HUES6 (cell line): ENCODE measurements around the gene LCA5.

Source experiments
- H3K27ac ChIP-seq: 2 replicates; pipeline ENCODE4 v1.7.0; 2013; ENCODE audit warnings: low read depth, mild to moderate bottlenecking, low read length, inconsistent platforms
- H3K27me3 ChIP-seq: 2 replicates; pipeline ENCODE4 v1.6.1; 2013; ENCODE audit warnings: low read length; ENCODE audit not compliant: control insufficient read depth, insufficient read depth
- H3K36me3 ChIP-seq: 2 replicates; pipeline ENCODE4 v1.6.1; 2013; ENCODE audit warnings: low read length; ENCODE audit not compliant: control insufficient read depth, insufficient read depth
- H3K4me1 ChIP-seq: 2 replicates; pipeline ENCODE4 v1.6.1; 2013; ENCODE audit warnings: low read length; ENCODE audit not compliant: control insufficient read depth, insufficient read depth
- H3K4me3 ChIP-seq: 2 replicates; pipeline ENCODE4 v1.5.1; 2013; ENCODE audit warnings: low read depth, low read length
- H3K9ac ChIP-seq: one replicate; pipeline ENCODE4 v1.6.1; 2013; ENCODE audit warnings: mild to moderate bottlenecking, low read length
- H3K9me3 ChIP-seq: 2 replicates; pipeline ENCODE4 v1.6.1; 2013; ENCODE audit warnings: low read depth, low read length; ENCODE audit not compliant: control insufficient read depth, insufficient read depth

Gene LCA5

DNA sequence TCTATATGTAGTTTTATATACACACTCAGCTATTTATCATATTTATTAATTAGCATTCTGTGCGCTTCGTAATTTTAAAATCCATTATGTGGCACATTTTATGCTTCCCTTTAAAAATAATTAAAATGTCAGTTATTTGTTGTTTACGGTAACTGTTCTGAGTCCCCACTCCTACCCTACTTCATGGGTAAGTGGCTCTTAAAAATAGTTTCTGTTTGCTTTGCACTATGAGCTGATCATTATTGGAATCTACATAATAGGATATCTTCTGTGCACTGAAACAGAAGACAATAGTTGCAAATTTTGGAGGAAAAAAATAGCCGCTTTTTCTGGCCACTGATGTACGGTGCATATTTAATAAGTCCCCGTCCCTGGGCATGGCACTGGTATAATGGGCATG is 25.2 kb downstream of the LCA5 start:
- no peaks in the 10 kb centered on the region for H3K4me1 ChIP-seq
- no peaks in the 10 kb centered on the region for H3K9me3 ChIP-seq
- no peak overlapping the region for H3K4me3 ChIP-seq
- H3K27me3 ChIP-seq = no peaks in the 10 kb centered on the region
- no peak overlapping the region for H3K27ac ChIP-seq
- H3K36me3 ChIP-seq = no peaks in the 10 kb centered on the region
- H3K9ac ChIP-seq = no peak overlapping the region

DNA sequence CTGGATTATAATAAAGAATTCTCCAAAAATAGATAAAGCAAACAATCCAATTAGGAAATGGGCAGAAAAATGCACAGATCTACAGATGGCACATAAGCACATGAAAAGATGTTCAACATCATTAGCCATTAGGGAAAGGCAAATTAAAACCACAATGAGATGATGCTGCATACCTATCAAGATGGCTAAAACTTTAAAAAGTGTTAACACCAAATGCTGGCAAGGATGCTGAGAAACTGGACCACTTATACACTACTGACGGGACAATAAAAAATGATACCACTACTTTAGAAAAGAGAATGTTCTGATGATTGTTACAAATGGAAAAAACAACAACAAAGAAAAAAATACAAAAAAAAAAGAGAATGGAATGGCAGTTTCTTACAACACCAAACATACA is 26.5 kb downstream of the LCA5 start:
- H3K9me3 ChIP-seq = no peaks in the 10 kb centered on the region
- H3K36me3 ChIP-seq = no peaks in the 10 kb centered on the region
- H3K4me3 ChIP-seq = no peak overlapping the region

DNA sequence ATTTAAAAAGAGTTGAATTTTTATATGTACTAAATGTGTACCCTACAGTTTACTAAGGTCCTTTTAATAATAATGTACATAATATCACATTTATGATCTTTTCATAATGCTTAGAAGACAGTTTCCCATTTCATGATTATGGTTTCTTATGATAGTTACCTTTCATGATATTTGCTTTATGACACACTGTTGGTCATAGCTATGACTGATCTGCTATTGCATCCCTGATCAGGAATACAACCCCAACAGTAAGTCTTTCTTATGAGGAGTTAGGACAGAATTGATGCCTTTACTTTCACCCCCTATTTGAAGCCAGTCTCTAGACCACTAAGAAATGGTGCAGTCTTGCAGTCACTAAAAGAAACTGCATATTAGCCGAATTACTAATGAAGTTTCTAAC is 31.0 kb downstream of the LCA5 start:
- Histone ChIP-seq H3K4me3 (no peak overlapping the region), H3K36me3 (no peaks in the 10 kb centered on the region), H3K4me1 (no peaks in the 10 kb centered on the region), H3K9ac (no peak overlapping the region), H3K27me3 (no peaks in the 10 kb centered on the region), H3K27ac (no peak overlapping the region), H3K9me3 (no peaks in the 10 kb centered on the region)

More for the DNA sequence above, 26.5 kb downstream of the LCA5 start:
- Histone ChIP-seq H3K4me1 (no peaks in the 10 kb centered on the region), H3K27me3 (no peaks in the 10 kb centered on the region), H3K27ac (no peak overlapping the region), H3K9ac (no peak overlapping the region)

DNA sequence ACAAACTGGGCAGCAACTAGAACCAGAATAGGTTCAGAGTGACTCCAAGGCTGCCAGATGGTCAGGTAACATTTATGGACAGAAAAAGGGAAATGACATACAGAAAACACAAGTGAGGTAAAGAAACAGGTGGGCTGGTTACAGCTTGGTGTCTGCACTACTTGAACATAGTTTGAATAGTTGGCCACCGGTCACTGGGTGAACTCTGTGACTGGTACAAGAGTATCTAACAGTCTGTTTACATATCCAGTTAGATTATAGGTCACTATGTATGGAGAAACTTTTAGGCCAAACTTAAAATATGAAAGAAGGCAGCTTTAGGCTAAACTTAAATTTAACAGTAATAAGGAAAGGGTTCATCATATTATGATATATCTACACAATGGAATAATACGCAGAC is 32.9 kb downstream of the LCA5 start:
- Histone ChIP-seq H3K36me3 (no peaks in the 10 kb centered on the region), H3K27me3 (no peaks in the 10 kb centered on the region), H3K4me3 (no peak overlapping the region), H3K4me1 (no peaks in the 10 kb centered on the region), H3K9ac (no peak overlapping the region), H3K9me3 (no peaks in the 10 kb centered on the region), H3K27ac (no peak overlapping the region)

DNA sequence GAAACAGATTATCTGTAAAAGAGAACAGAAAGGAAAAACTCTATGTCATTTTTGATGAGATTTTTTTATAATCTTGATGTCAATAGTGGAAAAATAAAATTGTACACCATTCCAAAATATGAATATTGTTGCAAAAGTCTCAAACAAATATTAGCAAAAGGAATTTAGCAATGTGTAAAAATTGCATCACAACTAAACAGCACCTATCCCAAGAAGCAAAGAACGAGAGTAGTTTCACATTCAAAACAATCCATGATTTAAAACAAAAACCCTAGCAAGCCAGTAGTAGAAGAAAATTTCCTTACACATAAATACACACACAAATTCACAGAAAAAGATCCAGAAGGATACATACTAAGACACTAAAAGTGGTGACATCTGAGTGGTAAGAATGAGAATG is 38.4 kb downstream of the LCA5 start:
- H3K36me3 ChIP-seq = no peaks in the 10 kb centered on the region
- no peak overlapping the region for H3K4me3 ChIP-seq
- H3K9ac ChIP-seq = no peak overlapping the region
- peaks cover 8% of the 10 kb centered on the region for H3K4me1 ChIP-seq
- no peak overlapping the region for H3K27ac ChIP-seq
- no peaks in the 10 kb centered on the region for H3K27me3 ChIP-seq
- no peaks in the 10 kb centered on the region for H3K9me3 ChIP-seq

DNA sequence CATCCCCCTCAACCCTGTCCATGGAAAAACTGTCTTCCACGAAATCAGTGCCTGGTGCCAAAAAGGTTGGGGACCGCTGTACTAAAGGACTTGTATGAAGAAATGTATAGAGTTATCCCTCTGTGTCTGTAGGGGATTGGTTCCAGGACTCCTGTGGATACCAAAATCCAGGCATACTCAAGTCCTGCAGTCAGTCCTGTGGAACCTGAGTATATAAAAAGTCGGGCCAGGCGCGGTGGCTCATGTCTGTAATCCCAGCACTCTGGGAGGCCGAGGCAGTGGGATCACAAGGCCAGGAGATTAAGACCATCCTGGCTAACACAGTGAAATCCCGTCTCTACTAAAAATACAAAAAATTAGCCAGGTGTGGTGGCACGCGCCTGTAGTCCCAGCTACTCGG is 42.0 kb downstream of the LCA5 start:
- H3K9ac ChIP-seq = no peak overlapping the region
- H3K4me3 ChIP-seq = no peak overlapping the region
- H3K36me3 ChIP-seq = no peaks in the 10 kb centered on the region
- H3K27me3 ChIP-seq = no peaks in the 10 kb centered on the region
- peaks cover 8% of the 10 kb centered on the region for H3K4me1 ChIP-seq
- H3K27ac ChIP-seq = no peak overlapping the region
- no peaks in the 10 kb centered on the region for H3K9me3 ChIP-seq

DNA sequence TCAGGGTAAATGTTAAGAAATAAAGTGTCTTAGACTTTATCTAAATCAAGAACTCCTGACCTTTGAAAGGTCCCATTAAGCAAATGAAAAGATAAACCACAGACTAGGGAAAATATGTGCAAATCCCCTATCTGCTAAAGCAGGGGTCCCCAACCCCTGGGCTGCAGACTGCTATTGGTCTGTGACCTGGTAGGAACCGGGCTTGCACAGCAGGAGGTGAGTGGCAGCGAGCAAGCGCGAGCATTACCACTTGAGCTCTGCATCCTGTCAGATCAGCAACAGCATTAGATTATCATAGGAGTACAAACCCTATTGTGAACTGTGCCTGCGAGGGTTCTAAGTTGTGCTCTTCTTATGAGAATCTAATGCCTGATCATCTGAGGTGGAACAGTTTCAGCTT is 42.4 kb downstream of the LCA5 start:
- Histone ChIP-seq H3K4me1 (peaks cover 8% of the 10 kb centered on the region), H3K9me3 (no peaks in the 10 kb centered on the region), H3K27ac (no peak overlapping the region), H3K4me3 (no peak overlapping the region), H3K9ac (no peak overlapping the region), H3K36me3 (no peaks in the 10 kb centered on the region), H3K27me3 (no peaks in the 10 kb centered on the region)

DNA sequence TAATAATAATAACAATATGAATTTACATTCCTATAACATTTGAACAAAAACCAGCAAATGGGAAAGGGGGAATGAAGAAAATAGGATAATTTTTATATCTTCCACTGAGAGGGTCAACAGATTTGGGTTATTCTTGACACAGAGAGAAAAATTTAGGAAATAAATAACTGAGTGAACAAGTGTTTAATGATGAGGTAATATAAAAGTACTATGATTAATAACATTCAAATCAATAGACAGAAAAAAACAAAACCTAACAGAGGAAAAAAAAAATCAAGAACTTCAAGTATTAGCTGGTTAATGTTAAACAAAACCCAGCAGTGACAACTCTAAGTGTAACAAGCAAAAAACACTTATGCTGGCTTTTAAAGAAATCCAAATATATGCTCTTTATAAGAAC is 66.5 kb downstream of the LCA5 start:
- Histone ChIP-seq H3K4me3 (no peak overlapping the region), H3K9me3 (no peaks in the 10 kb centered on the region), H3K36me3 (no peaks in the 10 kb centered on the region), H3K9ac (no peak overlapping the region), H3K27me3 (no peaks in the 10 kb centered on the region), H3K27ac (no peak overlapping the region), H3K4me1 (peaks cover 14% of the 10 kb centered on the region)

DNA sequence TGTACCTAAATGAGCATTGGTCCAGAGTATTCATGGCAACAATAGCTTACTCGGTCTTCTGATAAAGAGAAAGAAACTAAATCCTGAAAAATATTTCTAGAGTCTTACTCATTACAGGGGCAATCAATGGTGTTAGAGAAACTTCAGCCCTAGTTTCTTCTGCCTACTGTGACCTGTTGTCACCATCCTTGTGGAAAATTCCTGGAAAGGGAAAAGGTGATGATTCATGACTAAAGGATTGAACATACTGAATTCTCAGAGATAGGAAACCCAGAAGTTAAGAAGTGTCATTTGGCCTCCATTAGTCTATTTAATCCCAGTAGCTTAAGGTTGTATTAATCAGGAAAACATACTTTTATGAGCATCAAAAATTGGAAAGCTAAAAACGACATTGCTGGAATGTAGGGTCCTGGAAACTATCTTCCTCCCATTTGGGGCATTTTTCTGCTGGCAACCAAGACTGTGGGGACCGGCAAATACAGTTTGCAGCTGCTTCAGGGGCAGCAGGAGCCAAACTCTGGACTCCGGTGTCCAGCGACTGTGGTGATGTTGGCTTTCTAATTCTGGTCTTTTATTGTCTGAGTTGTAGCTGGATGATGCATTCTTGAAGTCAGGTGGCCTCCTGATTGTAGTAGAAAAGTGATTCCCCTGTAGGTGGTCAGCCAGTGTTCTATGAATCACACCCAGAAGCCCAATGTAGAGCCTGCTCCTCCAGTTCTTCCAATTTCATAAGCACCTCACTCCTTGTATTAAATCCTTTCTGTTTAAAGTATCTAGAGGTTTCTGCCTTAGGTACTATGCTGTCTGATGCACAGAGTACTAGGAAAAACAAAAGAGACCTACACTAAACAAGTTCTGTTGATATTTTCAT is 67.6 kb downstream of the LCA5 start:
- no peaks in the 10 kb centered on the region for H3K36me3 ChIP-seq
- no peaks in the 10 kb centered on the region for H3K27me3 ChIP-seq
- H3K4me1 ChIP-seq = peaks cover 23% of the 10 kb centered on the region
- no peaks in the 10 kb centered on the region for H3K9me3 ChIP-seq
- no peak overlapping the region for H3K27ac ChIP-seq
- no peak overlapping the region for H3K9ac ChIP-seq
- H3K4me3 ChIP-seq = no peak overlapping the region

DNA sequence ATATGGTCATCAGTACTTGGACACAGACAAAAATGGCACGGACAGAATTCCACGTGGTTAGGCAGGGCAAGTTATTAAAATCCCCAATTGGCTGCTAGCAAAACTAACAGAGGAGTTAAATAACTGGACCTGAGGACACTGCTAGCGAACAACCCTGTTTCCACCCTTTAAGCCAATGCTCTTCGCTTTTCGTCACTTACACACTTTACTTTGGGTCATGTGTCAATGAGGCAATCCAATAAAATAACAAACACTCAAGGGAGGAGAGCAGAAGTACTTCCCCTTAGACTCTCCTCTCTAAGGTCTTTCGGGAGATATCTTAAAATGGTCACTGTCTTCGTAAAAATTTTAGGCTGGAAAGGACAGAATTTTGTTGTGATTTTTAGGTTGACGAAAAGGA is 68.6 kb downstream of the LCA5 start:
- Histone ChIP-seq H3K27ac (no peak overlapping the region), H3K4me1 (peaks cover 33% of the 10 kb centered on the region), H3K9ac (no peak overlapping the region), H3K36me3 (no peaks in the 10 kb centered on the region), H3K27me3 (no peaks in the 10 kb centered on the region), H3K9me3 (no peaks in the 10 kb centered on the region), H3K4me3 (no peak overlapping the region)

DNA sequence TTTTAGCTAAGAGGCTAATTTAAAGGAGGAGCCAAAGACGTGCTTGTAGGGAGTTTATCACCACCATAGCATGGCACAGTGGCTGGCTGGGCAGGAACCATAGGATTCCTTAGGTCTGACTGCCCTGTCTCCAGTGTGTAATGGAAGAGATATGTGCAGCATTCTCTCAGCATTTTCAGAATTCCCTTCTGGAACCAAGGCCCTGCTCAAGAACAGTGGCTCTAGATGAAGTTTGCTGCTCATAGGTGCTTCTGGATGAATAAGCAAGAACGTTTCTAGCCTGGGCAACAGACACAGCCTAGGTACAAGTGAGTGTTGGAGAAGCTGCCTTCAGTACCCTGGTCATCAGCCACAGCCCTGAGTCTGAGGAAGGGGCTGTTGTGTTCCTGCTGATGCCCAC is 69.1 kb downstream of the LCA5 start:
- Histone ChIP-seq H3K36me3 (no peaks in the 10 kb centered on the region), H3K27me3 (no peaks in the 10 kb centered on the region), H3K9me3 (no peaks in the 10 kb centered on the region), H3K9ac (no peak overlapping the region), H3K27ac (no peak overlapping the region; the same call in 1 of the 2 replicates), H3K4me1 (peaks cover 37% of the 10 kb centered on the region), H3K4me3 (no peak overlapping the region)
